ENCODE data around the gene NOVA1. TPM values are rescaled to one million over a fixed set of nuclear protein-coding genes. Genes with fewer than 3 reads are reported as not detected.

The NOVA1 gene
- total and polyA plus RNA-seq, 2 donors (not counting 3 experiments of a cell fraction or from before 2014, with no cell fraction given) = 2.7 to 3.3 TPM

GRCh38 chr14:26526137-26526536 is 71.7 kb downstream of the NOVA1 start:
- H3K27me3 ChIP-seq (ENCODE audit: control insufficient read depth in 2 of 2, insufficient read depth in 2 of 2, low read length in 2 of 2) = no peaks in the 10 kb centered on the region
- no peak overlapping the region for H3K9ac ChIP-seq (replicated peaks; ENCODE audit: extremely low read depth, insufficient read depth, low read length)
- H3K79me2 ChIP-seq (ENCODE audit: control insufficient read depth, insufficient read depth, low read length) = no peaks in the 10 kb centered on the region
- H3K27ac ChIP-seq (ENCODE audit: insufficient read depth, low read depth, low read length) = no peak overlapping the region
- ChIA-PET CTCF (no interaction called here), POLR2A (no interaction called here)
- H2AFZ ChIP-seq (ENCODE audit: low read depth, low read length) = no peak overlapping the region
- BruUV-seq (replicated peaks) = no TSS peak
- H3K4me2 ChIP-seq (ENCODE audit: insufficient read depth, low read length) = no peak overlapping the region
- dilution Hi-C loops (cut with MboI; ENCODE audit: extremely low pct_ligation_motif_present, low sequenced_read_pairs) (no loop called here), intact Hi-C loops (cut with micrococcal nuclease) (no loop called here)
- no peaks in the 10 kb centered on the region for H4K20me1 ChIP-seq (replicated peaks; ENCODE audit: control insufficient read depth, extremely low read depth, insufficient read depth, low read length)
- FAIRE-seq (no peak), DNase-seq (ENCODE audit: low read depth, low spot score) (no peak)
- H3K36me3 ChIP-seq (ENCODE audit: control insufficient read depth in 2 of 2, extremely low read depth in 1 of 2, insufficient read depth in 2 of 2, low read length in 2 of 2) = no peaks in the 10 kb centered on the region
- no peaks in the 10 kb centered on the region for H3K4me1 ChIP-seq (ENCODE audit: control insufficient read depth, extremely low read depth, insufficient read depth, low read length)
- no peak for TF ChIP-seq GATA2 (IDR thresholded peaks at IDR 0.05; ENCODE audit: insufficient read depth, insufficient read length, low read depth, low read length)
- no peak for TF ChIP-seq FOS (IDR thresholded peaks at IDR 0.05; ENCODE audit: borderline replicate concordance, insufficient read depth, low read length)
- no peak for TF ChIP-seq EZH2 (IDR thresholded peaks at IDR 0.05; ENCODE audit: borderline replicate concordance, low read depth, low read length, severe bottlenecking)
- no peaks in the 10 kb centered on the region for H3K9me1 ChIP-seq (replicated peaks; ENCODE audit: control insufficient read depth, extremely low read depth, insufficient read depth, low read length)
- H3K4me3 ChIP-seq (replicated peaks in 1 of 3; ENCODE audit: insufficient read depth in 1 of 3, low read depth in 1 of 3, low read length in 3 of 3) = no peak overlapping the region
- no peaks in the 10 kb centered on the region for H3K9me3 ChIP-seq (replicated peaks; ENCODE audit: control insufficient read depth, insufficient read depth, low read length)

- Histone ChIP-seq H3K9me3 (replicated peaks; ENCODE audit: control insufficient read depth, insufficient read depth, low read length) (no peaks in the 10 kb centered on the region), H3K4me2 (ENCODE audit: insufficient read depth, low read length) (no peak overlapping the region), H3K36me3 (ENCODE audit: control insufficient read depth in 2 of 2, extremely low read depth in 1 of 2, insufficient read depth in 2 of 2, low read length in 2 of 2) (no peaks in the 10 kb centered on the region), H3K27ac (ENCODE audit: insufficient read depth, low read depth, low read length) (no peak overlapping the region), H4K20me1 (replicated peaks; ENCODE audit: control insufficient read depth, extremely low read depth, insufficient read depth, low read length) (no peaks in the 10 kb centered on the region), H3K4me3 (replicated peaks in 1 of 3; ENCODE audit: insufficient read depth in 1 of 3, low read depth in 1 of 3, low read length in 3 of 3) (no peak overlapping the region), H3K9ac (replicated peaks; ENCODE audit: extremely low read depth, insufficient read depth, low read length) (no peak overlapping the region), H3K9me1 (replicated peaks; ENCODE audit: control insufficient read depth, extremely low read depth, insufficient read depth, low read length) (no peaks in the 10 kb centered on the region), H3K79me2 (ENCODE audit: control insufficient read depth, insufficient read depth, low read length) (no peaks in the 10 kb centered on the region), H3K27me3 (ENCODE audit: control insufficient read depth in 2 of 2, insufficient read depth in 2 of 2, low read length in 2 of 2) (no peaks in the 10 kb centered on the region), H3K4me1 (ENCODE audit: control insufficient read depth, extremely low read depth, insufficient read depth, low read length) (no peaks in the 10 kb centered on the region), H2AFZ (ENCODE audit: low read depth, low read length) (no peak overlapping the region)
- no peak for TF ChIP-seq POLR2A (IDR thresholded peaks at IDR 0.05; ENCODE audit: low read depth, low read length)
- no peak for TF ChIP-seq CTCF (IDR thresholded peaks at IDR 0.05; ENCODE audit: extremely low read depth in 1 of 2, insufficient read depth in 1 of 2, low read depth in 1 of 2, low read length in 2 of 2)
- no peak for TF ChIP-seq GATA2 (IDR thresholded peaks at IDR 0.05; ENCODE audit: insufficient read depth, insufficient read length, low read depth, low read length)
- TF ChIP-seq MYC (IDR thresholded peaks at IDR 0.05; ENCODE audit: low read depth, low read length) = no peak
- TF ChIP-seq FOS (IDR thresholded peaks at IDR 0.05; ENCODE audit: borderline replicate concordance, insufficient read depth, low read length) = no peak
- no peak for TF ChIP-seq EZH2 (IDR thresholded peaks at IDR 0.05; ENCODE audit: borderline replicate concordance, low read depth, low read length, severe bottlenecking)
- no peak for TF ChIP-seq POLR2AphosphoS5 (IDR thresholded peaks at IDR 0.05; ENCODE audit: insufficient read depth, low read depth, low read length)
- TF ChIP-seq MAX (IDR thresholded peaks at IDR 0.05; ENCODE audit: insufficient read depth, insufficient read length) = no peak
- TF ChIP-seq JUN (IDR thresholded peaks at IDR 0.05; ENCODE audit: borderline replicate concordance, insufficient read depth, insufficient read length, low read depth) = no peak
- ChIA-PET POLR2A (no interaction called here), CTCF (interaction anchor here (0.8 kb wide), 1 partner anchor 9 kb away, joined by 4 read pairs; no protein-coding TSS in a partner anchor)
- no peak for FAIRE-seq
- dilution Hi-C loops (cut with MboI; ENCODE audit: extremely low pct_ligation_motif_present, low sequenced_read_pairs) = no loop called here
- no TSS peak for BruUV-seq (replicated peaks)
- intact Hi-C loops (cut with micrococcal nuclease) = no loop called here
- no peak for DNase-seq (ENCODE audit: low read depth, low spot score)
These were observed 72.7 kb downstream of the NOVA1 start for GRCh38 chr14:26525085-26525484.

All from endothelial cell of umbilical vein (primary cell).